Kidney epithelial cell (primary cell): ENCODE results near the gene RANBP1. TPM values are rescaled to one million over a fixed set of nuclear protein-coding genes. Genes with fewer than 3 reads are reported as not detected.

ENCODE experiments used
- DNase-seq: peaks from one replicate; pipeline ENCODE4 v3.0.0-alpha.2; 2010; ENCODE audit warnings: low read depth
- H3K27me3 ChIP-seq: 2 replicates; pipeline ENCODE4 v1.6.0; 2011; ENCODE audit warnings: low read length; ENCODE audit not compliant: control insufficient read depth, insufficient read depth
- H3K36me3 ChIP-seq: 2 replicates; pipeline ENCODE4 v1.5.1; 2011; ENCODE audit warnings: low read length; ENCODE audit not compliant: control insufficient read depth, insufficient read depth
- H3K4me3 ChIP-seq: 2 replicates; pipeline ENCODE4 v1.5.1; 2011; ENCODE audit warnings: low read depth, mild to moderate bottlenecking, control low read depth, low read length
- total RNA-seq: library from RNA; depleted of rRNA; stranded (reverse); fragments of >200 nt; gene quantifications from 2 replicates; pipeline ENCODE4 v1.2.3, GENCODE V29; 2015
- TF ChIP-seq, protein P1 (sequence below): IDR thresholded peaks from 2 replicates; pipeline ENCODE4 v1.5.1; 2011; ENCODE audit warnings: mild to moderate bottlenecking, moderate library complexity, low read length, control low read depth, inconsistent platforms; ENCODE audit not compliant: insufficient read depth, poor library complexity, severe bottlenecking

The RANBP1 gene
- total RNA-seq, 1 donor from 2014 or later = 360 TPM

DNA sequence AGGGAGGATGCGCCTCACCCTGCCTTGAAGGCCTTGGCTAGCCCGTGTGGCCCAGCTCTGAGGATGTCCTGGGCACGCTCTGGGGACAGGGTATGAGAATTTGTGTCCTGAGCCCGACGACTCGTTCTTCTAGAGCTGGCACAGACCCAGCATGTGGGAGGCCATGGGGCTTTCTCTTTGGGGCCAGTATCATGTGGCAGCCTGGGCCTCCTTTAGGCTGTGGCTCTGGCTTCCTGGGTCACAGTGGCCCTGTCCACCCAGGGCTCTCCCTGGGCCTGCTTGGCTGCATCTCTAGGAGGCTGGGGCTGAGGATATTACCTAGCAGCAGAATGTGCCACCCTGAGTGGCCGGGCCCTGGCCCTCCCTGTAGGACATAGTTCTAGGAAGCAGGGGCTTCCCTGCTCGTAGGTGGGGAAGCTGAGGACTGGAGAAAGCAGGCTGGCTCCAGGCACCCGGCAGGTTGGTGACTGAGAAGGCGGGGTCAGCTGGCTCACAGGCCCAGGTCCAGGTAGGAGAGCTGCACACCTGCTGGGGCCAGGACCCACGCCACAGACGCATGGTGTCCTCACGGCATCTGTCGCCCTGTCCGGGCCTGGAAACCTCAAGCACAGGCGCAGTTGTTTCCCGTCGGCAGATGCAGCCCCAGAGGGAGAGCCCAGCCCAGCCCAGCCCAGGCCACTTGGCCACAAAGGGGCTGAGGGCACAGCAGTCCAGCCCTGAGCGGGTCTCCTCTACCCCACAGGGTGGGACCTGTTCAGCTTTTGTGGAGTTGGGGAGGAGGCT lies 28.2 kb downstream of the RANBP1 start:
- H3K4me3 ChIP-seq = no peak overlapping the region
- TF ChIP-seq, protein P1, sequence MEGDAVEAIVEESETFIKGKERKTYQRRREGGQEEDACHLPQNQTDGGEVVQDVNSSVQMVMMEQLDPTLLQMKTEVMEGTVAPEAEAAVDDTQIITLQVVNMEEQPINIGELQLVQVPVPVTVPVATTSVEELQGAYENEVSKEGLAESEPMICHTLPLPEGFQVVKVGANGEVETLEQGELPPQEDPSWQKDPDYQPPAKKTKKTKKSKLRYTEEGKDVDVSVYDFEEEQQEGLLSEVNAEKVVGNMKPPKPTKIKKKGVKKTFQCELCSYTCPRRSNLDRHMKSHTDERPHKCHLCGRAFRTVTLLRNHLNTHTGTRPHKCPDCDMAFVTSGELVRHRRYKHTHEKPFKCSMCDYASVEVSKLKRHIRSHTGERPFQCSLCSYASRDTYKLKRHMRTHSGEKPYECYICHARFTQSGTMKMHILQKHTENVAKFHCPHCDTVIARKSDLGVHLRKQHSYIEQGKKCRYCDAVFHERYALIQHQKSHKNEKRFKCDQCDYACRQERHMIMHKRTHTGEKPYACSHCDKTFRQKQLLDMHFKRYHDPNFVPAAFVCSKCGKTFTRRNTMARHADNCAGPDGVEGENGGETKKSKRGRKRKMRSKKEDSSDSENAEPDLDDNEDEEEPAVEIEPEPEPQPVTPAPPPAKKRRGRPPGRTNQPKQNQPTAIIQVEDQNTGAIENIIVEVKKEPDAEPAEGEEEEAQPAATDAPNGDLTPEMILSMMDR = no peak
- no peak for DNase-seq
- H3K36me3 ChIP-seq = no peaks in the 10 kb centered on the region
- H3K27me3 ChIP-seq = no peaks in the 10 kb centered on the region

DNA sequence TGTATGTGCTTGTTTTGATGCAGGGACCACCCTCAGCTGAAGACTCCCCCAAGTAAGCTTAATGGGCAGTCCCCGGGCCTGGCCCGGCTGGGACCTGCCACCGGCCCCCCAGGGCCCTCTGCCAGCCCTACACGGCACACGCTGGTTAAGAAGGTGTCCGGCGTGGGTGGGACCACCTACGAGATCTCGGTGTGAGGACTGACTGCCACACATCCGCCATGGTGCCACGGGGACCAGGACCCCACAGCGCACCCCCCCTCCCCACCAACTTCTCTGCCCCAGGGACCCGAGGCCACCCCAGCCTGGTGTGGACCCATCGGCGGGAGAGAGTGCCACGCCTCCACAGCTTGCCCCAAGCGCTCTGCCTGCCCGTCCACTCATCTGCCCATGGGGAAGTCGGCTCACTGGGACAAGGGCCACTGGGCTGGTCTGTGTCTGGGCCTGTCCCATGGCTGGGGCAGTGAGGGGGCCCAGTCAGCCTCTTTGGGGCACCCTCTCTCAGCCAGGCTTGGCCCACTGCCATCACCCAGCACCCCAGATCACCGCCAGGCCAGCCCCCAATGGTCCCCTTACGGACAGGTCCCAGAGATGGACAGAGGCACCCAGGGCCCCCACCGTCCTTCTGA lies 29.4 kb downstream of the RANBP1 start:
- TF ChIP-seq, protein P1 = no peak
- Histone ChIP-seq H3K27me3 (no peaks in the 10 kb centered on the region), H3K4me3 (no peak overlapping the region), H3K36me3 (no peaks in the 10 kb centered on the region)
- no peak for DNase-seq

DNA sequence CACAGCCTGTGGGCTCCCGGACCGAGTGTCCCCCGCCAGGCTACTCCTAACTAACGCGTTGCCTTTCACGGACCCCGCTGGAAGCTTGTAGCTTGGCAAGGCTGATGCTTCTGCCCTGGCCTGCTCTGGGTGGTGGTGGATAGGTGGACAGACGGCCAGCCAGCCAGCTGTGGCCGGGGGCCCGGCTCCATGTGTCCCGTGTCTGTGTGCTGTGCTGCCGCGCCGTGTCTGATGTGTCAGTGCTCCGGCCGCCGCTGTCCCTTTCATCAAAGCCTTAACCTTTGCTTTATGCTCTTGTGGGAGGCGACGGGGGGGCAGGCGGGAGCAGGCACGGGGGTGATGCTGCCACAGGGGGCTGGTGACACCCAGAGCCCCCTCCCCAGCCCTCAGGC lies 29.9 kb downstream of the RANBP1 start:
- TF ChIP-seq, protein P1 = no peak
- Histone ChIP-seq H3K27me3 (no peaks in the 10 kb centered on the region), H3K4me3 (no peak overlapping the region), H3K36me3 (no peaks in the 10 kb centered on the region)
- DNase-seq = no peak

DNA sequence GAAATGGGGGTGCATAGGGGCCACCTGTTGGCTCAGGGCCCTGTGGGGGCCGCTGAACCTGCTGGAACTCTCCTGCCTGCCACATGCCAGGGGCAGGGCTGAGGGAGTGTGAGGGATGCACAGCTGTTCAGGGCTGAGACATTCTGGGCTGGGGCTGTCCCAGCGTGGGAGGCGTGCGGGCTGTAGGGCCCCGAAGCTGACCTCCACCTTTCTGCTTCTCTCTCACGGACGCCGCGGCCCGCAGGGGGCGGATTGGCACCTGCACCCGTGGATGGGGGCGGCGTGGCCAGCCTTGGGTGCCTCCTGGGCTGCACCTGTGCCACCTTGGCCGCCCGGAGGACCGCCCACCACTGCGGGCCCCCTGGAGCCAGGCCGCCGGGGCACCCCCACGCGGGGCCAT lies 30.9 kb downstream of the RANBP1 start:
- H3K36me3 ChIP-seq = no peaks in the 10 kb centered on the region
- TF ChIP-seq, protein P1 = no peak
- H3K4me3 ChIP-seq = no peak overlapping the region
- no peak for DNase-seq
- H3K27me3 ChIP-seq = no peaks in the 10 kb centered on the region

DNA sequence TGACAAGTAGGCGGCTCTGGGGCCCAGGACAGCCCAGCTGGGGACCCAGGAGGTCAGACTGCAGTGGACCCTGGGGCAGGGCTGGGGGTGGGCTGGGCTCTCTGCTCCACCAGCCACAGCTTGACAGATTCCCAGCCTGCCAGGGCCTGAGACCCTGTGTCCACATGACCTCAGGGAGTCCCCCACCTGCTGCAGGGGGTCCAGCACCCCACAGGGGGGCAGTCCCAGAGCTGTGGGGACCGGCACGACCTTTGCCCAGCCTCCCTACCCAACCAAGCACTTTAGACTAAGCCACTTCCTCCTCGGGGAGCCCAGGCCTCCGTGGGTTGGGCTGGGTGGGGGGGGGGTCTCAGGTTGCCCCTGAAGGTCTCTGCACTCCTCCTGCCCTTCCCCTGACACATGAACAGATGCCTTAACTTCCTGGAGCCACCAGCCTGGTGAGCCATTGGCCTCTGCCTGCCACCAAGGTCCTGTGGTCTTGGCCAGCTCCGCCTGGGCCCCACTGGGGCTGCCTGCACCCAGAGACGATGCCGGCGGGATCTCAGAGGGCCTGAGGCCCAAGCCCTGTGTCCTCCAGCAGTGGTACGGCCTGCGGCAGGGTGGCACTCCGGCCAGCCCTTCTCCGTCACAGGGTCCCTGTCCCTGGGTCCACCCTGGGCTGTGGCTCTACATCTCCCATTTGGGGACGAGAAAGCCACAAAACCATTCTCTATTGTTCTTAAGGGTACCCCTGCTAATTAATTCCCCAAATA lies 31.5 kb downstream of the RANBP1 start:
- TF ChIP-seq, protein P1 = no peak
- H3K36me3 ChIP-seq = no peaks in the 10 kb centered on the region
- no peak for DNase-seq
- H3K4me3 ChIP-seq = no peak overlapping the region
- no peaks in the 10 kb centered on the region for H3K27me3 ChIP-seq
